Lower lobe of right lung (tissue), 2 donors: ENCODE data around the gene FZD7. TPM values are rescaled to one million over a fixed set of nuclear protein-coding genes. Genes with fewer than 3 reads are reported as not detected.

Source experiments
- ATAC-seq, 2 donors: fragments of 200-7000 bp; cut with Tn5 transposase; one replicate each; pipeline ENCODE4 v1.9.1; 2020 to 2022; ENCODE audit warnings: mild to moderate bottlenecking in 2 of 2, moderate library complexity in 2 of 2
- DNase-seq: peaks from one replicate; pipeline ENCODE4 v3.0.0-alpha.2; 2020
- H3K27ac ChIP-seq: fragments of 200-600 bp; one replicate; pipeline ENCODE4 v1.8.0; 2022
- H3K27me3 ChIP-seq: fragments of 200-600 bp; one replicate; pipeline ENCODE4 v1.8.0; 2022; ENCODE audit warnings: low read depth
- H3K36me3 ChIP-seq: fragments of 200-600 bp; one replicate; pipeline ENCODE4 v1.8.0; 2022; ENCODE audit warnings: mild to moderate bottlenecking
- H3K4me1 ChIP-seq: fragments of 200-600 bp; one replicate; pipeline ENCODE4 v1.8.0; 2022
- H3K4me3 ChIP-seq: fragments of 200-600 bp; one replicate; pipeline ENCODE4 v1.8.0; 2022; ENCODE audit warnings: mild to moderate bottlenecking
- H3K9me3 ChIP-seq: fragments of 200-600 bp; one replicate; pipeline ENCODE4 v1.8.0; 2022
- CTCF ChIP-seq: fragments of 200-600 bp; IDR thresholded peaks from one replicate; pipeline ENCODE4 v1.8.0; 2022; ENCODE audit warnings: antibody characterized with exemption, mild to moderate bottlenecking
- intact Hi-C: fragments of 100-400 bp; cut with DNase I; formaldehyde crosslinking; loops from one replicate; pipeline ENCODE4 v1.11.0; 2022
- total RNA-seq: library from RNA; stranded (reverse); fragmentation: NEBNext Ultra II Directional; extraction: Animal tissue kit (Norgen Biotek cat#: 25700); gene quantifications from one replicate; pipeline ENCODE4 v1.2.1, GENCODE V29; 2021
- donor health status: DM: no; HTN: yes; CAD: no; lungs with severe emphysema.

FZD7 gene
- total RNA-seq, 1 donor from 2014 or later, result 15.2 TPM

GRCh38 chr2:202043475-202043874 is 9.8 kb downstream of the FZD7 start:
- Histone ChIP-seq H3K27me3 (no peaks in the 10 kb centered on the region), H3K4me3 (no peak overlapping the region), H3K9me3 (no peaks in the 10 kb centered on the region), H3K4me1 (no peaks in the 10 kb centered on the region), H3K36me3 (no peaks in the 10 kb centered on the region), H3K27ac (no peak overlapping the region)
- TF ChIP-seq CTCF, result no peak
- intact Hi-C loops, result no loop called here
- ATAC-seq (no peak), DNase-seq (no peak)

GRCh38 chr2:202044777-202045176 is 11.1 kb downstream of the FZD7 start:
- ATAC-seq (no peak), DNase-seq (no peak)
- no peaks in the 10 kb centered on the region for H3K4me1 ChIP-seq
- intact Hi-C loops, result no loop called here
- H3K4me3 ChIP-seq, result no peak overlapping the region
- no peak overlapping the region for H3K27ac ChIP-seq
- H3K36me3 ChIP-seq, result no peaks in the 10 kb centered on the region
- H3K9me3 ChIP-seq, result no peaks in the 10 kb centered on the region
- no peaks in the 10 kb centered on the region for H3K27me3 ChIP-seq
- no peak for TF ChIP-seq CTCF

GRCh38 chr2:202046572-202046971 is 12.9 kb downstream of the FZD7 start:
- DNase-seq (no peak), ATAC-seq (no peak)
- no peaks in the 10 kb centered on the region for H3K36me3 ChIP-seq
- intact Hi-C loops, result no loop called here
- H3K4me1 ChIP-seq, result no peaks in the 10 kb centered on the region
- TF ChIP-seq CTCF, result no peak
- H3K27me3 ChIP-seq, result no peaks in the 10 kb centered on the region
- no peak overlapping the region for H3K4me3 ChIP-seq
- no peaks in the 10 kb centered on the region for H3K9me3 ChIP-seq
- H3K27ac ChIP-seq, result no peak overlapping the region

GRCh38 chr2:202049092-202049728 is 15.6 kb downstream of the FZD7 start:
- no peak overlapping the region for H3K4me3 ChIP-seq
- no peaks in the 10 kb centered on the region for H3K9me3 ChIP-seq
- ATAC-seq, result no peak
- H3K27ac ChIP-seq, result no peak overlapping the region
- no peak for DNase-seq
- intact Hi-C loops, result no loop called here
- H3K27me3 ChIP-seq, result no peaks in the 10 kb centered on the region
- no peak for TF ChIP-seq CTCF
- no peaks in the 10 kb centered on the region for H3K4me1 ChIP-seq
- H3K36me3 ChIP-seq, result no peaks in the 10 kb centered on the region

- ATAC-seq (no peak), DNase-seq (no peak)
- Histone ChIP-seq H3K27me3 (no peaks in the 10 kb centered on the region), H3K4me3 (no peak overlapping the region), H3K36me3 (no peaks in the 10 kb centered on the region), H3K4me1 (no peaks in the 10 kb centered on the region), H3K9me3 (no peaks in the 10 kb centered on the region), H3K27ac (no peak overlapping the region)
- no peak for TF ChIP-seq CTCF
- intact Hi-C loops, result no loop called here
Observed at GRCh38 chr2:202049840-202050239, 16.2 kb downstream of the FZD7 start.

GRCh38 chr2:202050652-202051051 is 17.0 kb downstream of the FZD7 start:
- intact Hi-C loops, result no loop called here
- no peak for TF ChIP-seq CTCF
- DNase-seq, result no peak
- no peaks in the 10 kb centered on the region for H3K4me1 ChIP-seq
- H3K9me3 ChIP-seq, result no peaks in the 10 kb centered on the region
- no peak overlapping the region for H3K4me3 ChIP-seq
- no peak overlapping the region for H3K27ac ChIP-seq
- no peak for ATAC-seq
- H3K36me3 ChIP-seq, result no peaks in the 10 kb centered on the region
- no peaks in the 10 kb centered on the region for H3K27me3 ChIP-seq
